Measurements from ENCODE around the gene PICK1. TPM values are rescaled to one million over a fixed set of nuclear protein-coding genes. Genes with fewer than 3 reads are reported as not detected.
A peak's percentile ranks its signal among the peaks of the same experiment; 100 is the strongest.
"Not testable (repeated sequence)": the region's sequence is repeated elsewhere in the genome, so short reads cannot be mapped to it uniquely, and the experiment has no call there.

The PICK1 gene
- total RNA-seq, 4 donors from 2014 or later: 52.2 to 81.4 (median 57.5) TPM

GRCh38 chr22:38112381-38112780, 55.2 kb downstream of the PICK1 start:
- intact Hi-C loops (cut with DNase I): loop anchor here (5.0 kb wide), 1 partner anchor 240 kb away; no protein-coding TSS in a partner anchor
- Histone ChIP-seq H3K9me3 (no peaks in the 10 kb centered on the region), H3K4me3 (replicated peaks in 1 of 3) (no peak overlapping the region), H3K27me3 (no peaks in the 10 kb centered on the region), H3K27ac (no peak overlapping the region), H3K4me1 (no peaks in the 10 kb centered on the region), H3K36me3 (no peaks in the 10 kb centered on the region)
- DNase-seq: no peak
- WGBS, 2 donors: 95 to 96% methylated on average over 22 of the region's 22 CpGs
- TF ChIP-seq, protein P1, sequence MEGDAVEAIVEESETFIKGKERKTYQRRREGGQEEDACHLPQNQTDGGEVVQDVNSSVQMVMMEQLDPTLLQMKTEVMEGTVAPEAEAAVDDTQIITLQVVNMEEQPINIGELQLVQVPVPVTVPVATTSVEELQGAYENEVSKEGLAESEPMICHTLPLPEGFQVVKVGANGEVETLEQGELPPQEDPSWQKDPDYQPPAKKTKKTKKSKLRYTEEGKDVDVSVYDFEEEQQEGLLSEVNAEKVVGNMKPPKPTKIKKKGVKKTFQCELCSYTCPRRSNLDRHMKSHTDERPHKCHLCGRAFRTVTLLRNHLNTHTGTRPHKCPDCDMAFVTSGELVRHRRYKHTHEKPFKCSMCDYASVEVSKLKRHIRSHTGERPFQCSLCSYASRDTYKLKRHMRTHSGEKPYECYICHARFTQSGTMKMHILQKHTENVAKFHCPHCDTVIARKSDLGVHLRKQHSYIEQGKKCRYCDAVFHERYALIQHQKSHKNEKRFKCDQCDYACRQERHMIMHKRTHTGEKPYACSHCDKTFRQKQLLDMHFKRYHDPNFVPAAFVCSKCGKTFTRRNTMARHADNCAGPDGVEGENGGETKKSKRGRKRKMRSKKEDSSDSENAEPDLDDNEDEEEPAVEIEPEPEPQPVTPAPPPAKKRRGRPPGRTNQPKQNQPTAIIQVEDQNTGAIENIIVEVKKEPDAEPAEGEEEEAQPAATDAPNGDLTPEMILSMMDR (IDR thresholded peaks at IDR 0.05): no peak
- no peak for TF ChIP-seq POLR2A (IDR thresholded peaks at IDR 0.05)

DNA sequence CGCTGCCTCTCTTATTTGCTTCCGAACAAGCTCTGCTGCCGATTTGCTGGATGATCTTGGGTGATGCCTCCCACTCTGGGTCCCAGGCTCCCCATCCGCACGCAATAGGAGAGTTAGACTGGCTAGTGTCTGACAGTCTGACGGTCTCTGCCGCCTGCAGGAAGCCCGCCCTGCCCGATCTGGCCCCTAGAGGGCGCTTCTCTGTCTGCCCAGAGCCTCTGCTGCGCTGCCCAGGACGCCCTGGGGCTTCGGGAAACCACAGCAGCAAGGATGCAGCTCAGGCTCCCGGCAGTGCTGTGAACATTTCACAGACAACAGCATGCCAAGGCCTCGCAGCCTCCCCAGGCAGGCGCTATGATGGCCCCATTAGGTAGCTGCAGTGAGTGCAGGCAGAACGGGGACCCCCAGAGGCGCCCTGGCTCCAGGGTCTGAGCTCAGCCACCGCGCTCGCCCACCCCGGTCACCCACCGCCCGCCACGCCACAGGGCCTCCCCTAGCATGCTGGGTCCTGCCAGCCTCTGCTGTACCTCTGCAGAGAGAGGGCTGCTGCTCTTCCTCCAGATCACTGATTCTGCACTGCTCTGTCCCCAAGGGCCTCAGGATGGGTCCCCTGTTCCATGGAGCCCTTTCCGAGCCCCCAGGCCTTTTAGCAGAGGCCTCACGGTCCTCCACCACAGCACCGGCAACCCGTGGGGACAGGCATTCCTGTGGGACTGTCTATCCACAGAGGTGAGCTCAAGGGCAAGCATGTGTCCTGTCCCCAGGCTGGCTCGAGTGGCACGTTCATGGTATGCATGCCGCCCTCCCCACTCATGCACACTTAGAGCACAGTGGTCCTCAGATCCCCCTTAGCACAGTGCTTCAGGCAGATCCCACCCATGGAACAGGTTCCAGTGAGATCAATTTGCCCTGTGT, 57.5 kb downstream of the PICK1 start:
- Histone ChIP-seq H3K27me3 (no peaks in the 10 kb centered on the region), H3K4me3 (replicated peaks in 1 of 3) (no peak overlapping the region), H3K36me3 (no peaks in the 10 kb centered on the region), H3K9me3 (no peaks in the 10 kb centered on the region), H3K4me1 (no peaks in the 10 kb centered on the region), H3K27ac (no peak overlapping the region)
- TF ChIP-seq POLR2A (IDR thresholded peaks at IDR 0.05): no peak
- TF ChIP-seq, protein P1 (IDR thresholded peaks at IDR 0.05): peak; percentile 72 to 95 (median 84)
- intact Hi-C loops (cut with DNase I): loop anchor here (5.0 kb wide), 1 partner anchor 238 kb away; no protein-coding TSS in a partner anchor
- DNase-seq: peak; percentile 81 to 83
- WGBS, 2 donors: 46 to 50% methylated on average over 25 to 26 of the region's 32 CpGs

DNA sequence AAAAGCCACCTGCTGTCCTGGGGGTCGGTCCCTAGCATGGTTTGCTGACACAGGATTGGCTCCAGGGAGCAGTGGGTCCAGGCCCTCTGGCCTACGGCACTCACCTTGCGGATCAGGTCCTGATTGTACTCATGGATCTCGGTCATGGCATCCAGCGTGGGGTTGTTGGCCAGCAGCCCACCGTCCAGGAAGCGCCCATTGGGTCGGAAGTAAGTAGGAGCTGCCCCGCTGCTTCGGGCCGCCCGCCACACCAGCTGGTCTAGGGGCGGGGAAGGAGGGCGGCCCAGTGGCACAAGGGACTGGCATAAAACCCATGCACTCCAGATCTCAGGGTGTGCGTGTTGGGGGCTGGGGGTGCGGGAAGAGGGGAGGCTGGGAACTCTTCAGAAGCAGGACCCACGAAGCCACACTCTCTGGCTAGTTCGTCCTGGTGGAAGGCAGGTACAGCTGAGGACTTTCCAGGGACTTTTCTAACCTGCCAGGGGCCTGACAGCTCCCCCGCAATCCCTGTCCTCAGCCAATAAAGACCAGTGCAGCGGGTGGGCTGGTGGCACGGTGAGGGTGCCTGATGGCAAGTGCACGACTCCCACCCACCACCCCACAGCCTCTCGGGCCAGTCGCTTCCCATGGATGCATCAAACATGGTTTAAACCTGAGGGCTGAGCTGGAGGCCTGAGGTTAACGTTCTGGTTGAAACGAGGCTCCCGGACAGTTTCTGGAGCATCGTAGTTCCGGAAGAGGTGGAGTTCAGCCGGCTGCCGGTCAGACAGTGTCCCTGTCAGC, 58.4 kb downstream of the PICK1 start:
- intact Hi-C loops (cut with DNase I): no loop called here
- WGBS, 2 donors: 97 to 98% methylated on average over 17 to 24 of the region's 31 CpGs

GRCh38 chr22:38117556-38117955, 60.4 kb downstream of the PICK1 start:
- intact Hi-C loops (cut with DNase I); DNase-seq; H3K4me1 ChIP-seq; H3K27me3 ChIP-seq; H3K27ac ChIP-seq; H3K36me3 ChIP-seq; H3K9me3 ChIP-seq; H3K4me3 ChIP-seq (replicated peaks in 1 of 3): not testable (repeated sequence)
- WGBS, 2 donors: 88 to 93% methylated on average over 10 of the region's 10 CpGs

More for the DNA sequence above, 58.4 kb downstream of the PICK1 start:
- TF ChIP-seq, protein P1 (IDR thresholded peaks at IDR 0.05): no peak
- no peak for TF ChIP-seq POLR2A (IDR thresholded peaks at IDR 0.05)
- H3K4me1 ChIP-seq: no peaks in the 10 kb centered on the region
- H3K36me3 ChIP-seq: no peaks in the 10 kb centered on the region
- DNase-seq: no peak
- H3K27me3 ChIP-seq: no peaks in the 10 kb centered on the region
- H3K9me3 ChIP-seq: no peaks in the 10 kb centered on the region
- H3K27ac ChIP-seq: no peak overlapping the region
- no peak overlapping the region for H3K4me3 ChIP-seq (replicated peaks in 1 of 3)

GRCh38 chr22:38118182-38118581, 61.0 kb downstream of the PICK1 start:
- TF ChIP-seq, protein P1 (IDR thresholded peaks at IDR 0.05): no peak
- TF ChIP-seq POLR2A (IDR thresholded peaks at IDR 0.05): no peak
- Histone ChIP-seq H3K9me3 (no peaks in the 10 kb centered on the region), H3K36me3 (no peaks in the 10 kb centered on the region), H3K27me3 (no peaks in the 10 kb centered on the region), H3K27ac (no peak overlapping the region), H3K4me1 (no peaks in the 10 kb centered on the region), H3K4me3 (replicated peaks in 1 of 3) (no peak overlapping the region)
- intact Hi-C loops (cut with DNase I): no loop called here
- DNase-seq: no peak
- WGBS, 2 donors: 88 to 94% methylated on average over 3 of the region's 3 CpGs

DNA sequence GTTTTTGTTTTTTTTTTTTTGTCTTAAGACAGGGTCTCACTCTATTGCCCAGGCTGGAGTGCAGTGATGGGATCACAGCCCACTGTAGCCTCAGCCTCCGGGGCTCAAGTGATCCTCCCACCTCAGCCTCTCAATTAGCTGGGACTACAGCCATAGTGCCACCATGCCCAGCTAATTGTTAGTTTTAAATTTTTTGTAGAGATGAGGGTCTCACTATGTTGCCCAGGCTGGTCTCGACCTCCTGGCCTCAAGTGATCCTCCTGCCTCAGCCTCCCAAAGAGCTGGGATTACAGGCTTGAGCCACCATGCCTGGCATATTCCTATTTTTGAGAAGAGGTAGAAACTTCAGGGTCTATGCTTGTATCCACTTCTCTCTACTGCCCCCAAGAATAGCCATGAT, 61.5 kb downstream of the PICK1 start:
- H3K27ac ChIP-seq; H3K27me3 ChIP-seq; H3K4me3 ChIP-seq (replicated peaks in 1 of 3); intact Hi-C loops (cut with DNase I); H3K4me1 ChIP-seq; H3K9me3 ChIP-seq; DNase-seq; H3K36me3 ChIP-seq: not testable (repeated sequence)
- WGBS, 2 donors: 96 to 100% methylated on average over 2 of the region's 2 CpGs

All from thyroid gland (tissue), 4 donors.